Progenitor cell of endocrine pancreas (in vitro differentiated cells): Measurements from ENCODE around the gene DGKI. TPM values are rescaled to one million over a fixed set of nuclear protein-coding genes. Genes with fewer than 3 reads are reported as not detected.

ENCODE experiments used
- DNase-seq: peaks from one replicate; pipeline ENCODE4 v3.0.0; 2021; ENCODE audit warnings: low spot score; ENCODE audit not compliant: unreplicated experiment
- H3K27ac Mint-ChIP-seq: 2 replicates; pipeline ENCODE4 v1.8.0; 2021; ENCODE audit warnings: mild to moderate bottlenecking, moderate library complexity, mixed read lengths
- H3K27me3 Mint-ChIP-seq: 2 replicates; pipeline ENCODE4 v1.8.0; 2021; ENCODE audit warnings: mixed read lengths
- H3K36me3 Mint-ChIP-seq: 2 replicates; pipeline ENCODE4 v1.8.0; 2022; ENCODE audit warnings: mixed read lengths; ENCODE audit not compliant: insufficient read depth
- H3K4me1 Mint-ChIP-seq: 2 replicates; pipeline ENCODE4 v1.8.0; 2021; ENCODE audit warnings: low read depth, mixed read lengths
- H3K4me3 Mint-ChIP-seq: 2 replicates; pipeline ENCODE4 v1.8.0; 2021; ENCODE audit warnings: low read depth, mild to moderate bottlenecking, moderate library complexity, mixed read lengths
- H3K9me3 Mint-ChIP-seq: 2 replicates; pipeline ENCODE4 v1.8.0; 2021; ENCODE audit warnings: low read depth, mixed read lengths
- total RNA-seq: library from RNA; stranded (reverse); gene quantifications from 2 replicates; pipeline ENCODE4 v1.2.1, GENCODE V29; 2021
- TF ChIP-seq, protein P1 (sequence below): fragments of 200-600 bp; sonication (generic); IDR thresholded peaks from one replicate; pipeline ENCODE4 v1.5.0; 2021; ENCODE audit warnings: antibody characterized with exemption, mild to moderate bottlenecking; ENCODE audit not compliant: unreplicated experiment

DGKI gene
- total RNA-seq, 1 donor from 2014 or later: 0.41 TPM

DNA sequence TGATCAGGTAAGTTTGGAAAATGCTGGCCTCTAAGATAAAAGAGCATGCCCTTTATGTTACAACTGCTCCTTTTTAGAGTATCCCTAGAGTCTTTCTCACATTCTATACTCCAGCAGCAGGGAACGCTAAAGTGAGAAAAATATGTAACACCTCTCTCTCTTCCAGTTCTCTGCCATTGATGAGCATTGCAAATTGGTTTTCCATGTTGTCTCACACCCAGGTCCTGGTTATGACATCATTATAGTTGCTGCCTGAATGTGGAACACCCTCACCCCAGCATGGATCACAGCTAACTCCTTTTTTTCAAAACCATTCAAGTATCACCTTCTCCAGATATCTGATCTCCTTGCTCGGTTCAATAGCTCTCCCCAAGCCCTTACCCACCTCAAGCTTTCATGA lies 84.4 kb downstream of the DGKI start:
- H3K4me1 Mint-ChIP-seq: peaks cover 3% of the 10 kb centered on the region
- H3K27ac Mint-ChIP-seq: no peak overlapping the region
- no peak overlapping the region for H3K4me3 Mint-ChIP-seq
- peaks cover 19% of the 10 kb centered on the region for H3K27me3 Mint-ChIP-seq
- H3K9me3 Mint-ChIP-seq: peaks cover 6% of the 10 kb centered on the region
- no peaks in the 10 kb centered on the region for H3K36me3 Mint-ChIP-seq
- no peak for DNase-seq
- TF ChIP-seq, protein P1, sequence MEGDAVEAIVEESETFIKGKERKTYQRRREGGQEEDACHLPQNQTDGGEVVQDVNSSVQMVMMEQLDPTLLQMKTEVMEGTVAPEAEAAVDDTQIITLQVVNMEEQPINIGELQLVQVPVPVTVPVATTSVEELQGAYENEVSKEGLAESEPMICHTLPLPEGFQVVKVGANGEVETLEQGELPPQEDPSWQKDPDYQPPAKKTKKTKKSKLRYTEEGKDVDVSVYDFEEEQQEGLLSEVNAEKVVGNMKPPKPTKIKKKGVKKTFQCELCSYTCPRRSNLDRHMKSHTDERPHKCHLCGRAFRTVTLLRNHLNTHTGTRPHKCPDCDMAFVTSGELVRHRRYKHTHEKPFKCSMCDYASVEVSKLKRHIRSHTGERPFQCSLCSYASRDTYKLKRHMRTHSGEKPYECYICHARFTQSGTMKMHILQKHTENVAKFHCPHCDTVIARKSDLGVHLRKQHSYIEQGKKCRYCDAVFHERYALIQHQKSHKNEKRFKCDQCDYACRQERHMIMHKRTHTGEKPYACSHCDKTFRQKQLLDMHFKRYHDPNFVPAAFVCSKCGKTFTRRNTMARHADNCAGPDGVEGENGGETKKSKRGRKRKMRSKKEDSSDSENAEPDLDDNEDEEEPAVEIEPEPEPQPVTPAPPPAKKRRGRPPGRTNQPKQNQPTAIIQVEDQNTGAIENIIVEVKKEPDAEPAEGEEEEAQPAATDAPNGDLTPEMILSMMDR: no peak

DNA sequence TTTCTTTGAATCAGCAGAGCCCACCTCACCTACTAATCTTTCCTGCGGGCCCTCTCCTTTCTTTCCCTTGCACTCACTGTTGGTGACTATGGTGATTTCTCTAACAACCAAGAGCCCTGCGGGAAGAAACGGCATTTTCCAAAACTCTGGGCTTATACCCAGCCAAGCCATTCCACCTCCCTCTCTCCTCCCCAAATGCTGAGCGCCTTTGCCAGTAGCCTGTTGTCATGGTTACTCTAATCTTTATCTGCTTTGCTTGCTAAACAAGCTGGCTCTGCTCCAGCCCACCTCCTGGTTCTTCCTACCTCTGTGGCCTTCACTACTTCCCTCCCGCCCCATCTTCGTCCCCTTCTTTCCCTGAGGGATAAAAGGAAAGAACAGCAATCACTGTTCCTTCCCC lies 86.7 kb downstream of the DGKI start:
- Mint-ChIP-seq H3K9me3 (peaks cover 6% of the 10 kb centered on the region), H3K36me3 (no peaks in the 10 kb centered on the region), H3K27ac (no peak overlapping the region), H3K27me3 (peaks cover 15% of the 10 kb centered on the region), H3K4me3 (no peak overlapping the region), H3K4me1 (peaks cover 22% of the 10 kb centered on the region)
- DNase-seq: no peak
- TF ChIP-seq, protein P1: no peak

DNA sequence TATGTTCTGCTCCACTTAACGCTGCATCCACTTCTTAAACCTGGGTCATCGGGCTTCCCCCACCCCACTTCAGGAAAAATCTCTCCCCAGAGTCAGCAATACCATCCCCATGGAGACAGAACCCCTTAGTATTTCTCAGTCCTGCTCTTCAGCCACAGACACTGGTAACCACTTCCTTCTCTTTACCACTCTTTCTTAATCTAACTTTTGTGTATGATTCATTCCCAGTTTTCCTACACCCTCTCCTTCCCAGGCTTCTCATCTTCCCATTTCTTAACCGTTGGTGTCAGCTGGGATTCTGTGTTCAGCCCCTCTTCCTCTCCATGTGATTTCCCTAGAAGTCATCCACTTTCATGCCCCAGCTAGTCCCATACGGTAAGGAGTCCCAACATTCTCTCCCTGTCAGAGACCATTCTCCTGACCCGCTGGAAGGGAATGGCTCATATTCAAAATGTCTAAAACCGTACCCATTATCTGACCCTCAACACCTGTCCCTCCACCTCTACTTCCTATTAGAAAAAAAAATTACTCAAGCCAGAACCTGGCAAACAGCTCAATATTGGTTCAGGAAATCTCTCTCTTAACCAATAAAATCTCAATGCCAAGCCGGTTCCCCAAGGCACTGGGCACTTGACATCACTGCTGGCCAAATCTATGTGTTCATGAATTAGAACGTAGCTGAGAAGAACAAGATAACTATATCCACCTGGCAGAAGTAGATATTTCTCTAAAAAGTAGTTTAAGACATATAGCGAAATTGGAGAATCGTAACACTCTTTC lies 89.4 kb downstream of the DGKI start:
- H3K27me3 Mint-ChIP-seq: peaks cover 17% of the 10 kb centered on the region
- TF ChIP-seq, protein P1: no peak
- no peak overlapping the region for H3K27ac Mint-ChIP-seq
- peaks cover 44% of the 10 kb centered on the region for H3K4me1 Mint-ChIP-seq
- DNase-seq: no peak
- H3K4me3 Mint-ChIP-seq: no peak overlapping the region
- no peaks in the 10 kb centered on the region for H3K36me3 Mint-ChIP-seq
- peaks cover 6% of the 10 kb centered on the region for H3K9me3 Mint-ChIP-seq

DNA sequence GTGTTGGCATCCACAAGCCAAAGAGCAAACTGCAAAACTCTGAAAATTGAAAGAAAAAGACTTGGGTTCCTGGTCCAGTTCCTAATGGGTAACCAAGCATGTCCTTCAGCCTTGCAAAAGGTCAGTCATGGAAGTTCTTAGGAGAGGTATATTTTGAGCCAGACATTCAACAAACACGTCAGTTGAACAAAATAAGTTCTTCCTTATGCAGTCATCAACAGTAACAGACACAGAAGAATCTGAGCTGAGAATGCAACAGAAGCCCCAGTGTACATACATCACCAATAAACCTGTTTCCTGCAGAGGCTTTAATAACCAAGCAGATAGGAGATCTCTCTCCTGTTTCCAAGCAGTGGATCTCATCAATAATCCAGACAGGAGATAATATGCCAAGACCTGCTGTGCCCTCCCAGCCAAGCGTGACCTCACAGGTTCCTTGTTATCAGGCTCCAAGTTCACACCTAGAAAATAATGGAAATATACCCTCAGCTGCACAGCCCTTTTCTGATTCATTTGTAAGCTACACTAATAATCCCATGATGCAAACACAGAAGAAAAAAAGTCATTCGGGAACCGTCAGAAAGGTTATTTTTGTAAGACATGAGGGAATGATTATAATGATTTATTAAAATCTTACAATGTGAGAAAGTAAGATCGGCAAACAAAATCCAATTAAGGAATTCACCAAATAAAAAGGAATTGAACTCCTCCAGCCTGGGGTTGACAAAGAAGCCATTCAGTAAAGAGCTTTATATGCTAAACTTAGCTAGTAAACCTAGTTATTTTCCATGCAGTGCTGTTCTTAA lies 90.7 kb downstream of the DGKI start:
- Mint-ChIP-seq H3K4me3 (no peak overlapping the region), H3K27me3 (peaks cover 10% of the 10 kb centered on the region), H3K4me1 (peaks cover 44% of the 10 kb centered on the region), H3K36me3 (no peaks in the 10 kb centered on the region), H3K9me3 (no peaks in the 10 kb centered on the region), H3K27ac (peak overlapping the region; percentile 34)
- DNase-seq: no peak
- TF ChIP-seq, protein P1: no peak

DNA sequence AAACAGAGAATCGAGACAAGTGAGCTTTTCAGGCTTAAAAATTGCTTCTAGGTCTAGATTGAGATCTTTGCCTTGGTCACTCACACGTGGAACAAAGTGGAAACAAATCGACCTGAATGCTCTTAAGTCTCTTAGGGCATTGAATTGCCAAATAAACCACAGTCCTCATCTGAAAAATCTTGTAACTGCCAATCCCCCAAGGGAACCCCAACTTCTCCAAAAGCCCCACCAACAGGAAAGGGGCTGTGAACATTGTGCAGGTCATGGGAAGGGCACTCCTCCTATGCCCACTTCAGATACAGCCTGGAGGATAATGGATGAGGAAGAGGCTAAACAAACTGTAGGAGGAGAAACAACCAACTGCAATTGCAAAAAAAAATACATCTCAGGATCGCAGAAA lies 91.3 kb downstream of the DGKI start:
- TF ChIP-seq, protein P1: no peak
- H3K36me3 Mint-ChIP-seq: no peaks in the 10 kb centered on the region
- no peak overlapping the region for H3K4me3 Mint-ChIP-seq
- H3K27ac Mint-ChIP-seq: no peak overlapping the region
- peaks cover 6% of the 10 kb centered on the region for H3K27me3 Mint-ChIP-seq
- DNase-seq: no peak
- no peaks in the 10 kb centered on the region for H3K9me3 Mint-ChIP-seq
- peaks cover 44% of the 10 kb centered on the region for H3K4me1 Mint-ChIP-seq
